CMK (cell line): Measurements from ENCODE around the gene TNFRSF18.

Experiments used
- DNase-seq: peaks from one replicate; pipeline ENCODE4 v3.0.0-alpha.2; 2010; ENCODE audit warnings: low read depth

The TNFRSF18 gene

DNA sequence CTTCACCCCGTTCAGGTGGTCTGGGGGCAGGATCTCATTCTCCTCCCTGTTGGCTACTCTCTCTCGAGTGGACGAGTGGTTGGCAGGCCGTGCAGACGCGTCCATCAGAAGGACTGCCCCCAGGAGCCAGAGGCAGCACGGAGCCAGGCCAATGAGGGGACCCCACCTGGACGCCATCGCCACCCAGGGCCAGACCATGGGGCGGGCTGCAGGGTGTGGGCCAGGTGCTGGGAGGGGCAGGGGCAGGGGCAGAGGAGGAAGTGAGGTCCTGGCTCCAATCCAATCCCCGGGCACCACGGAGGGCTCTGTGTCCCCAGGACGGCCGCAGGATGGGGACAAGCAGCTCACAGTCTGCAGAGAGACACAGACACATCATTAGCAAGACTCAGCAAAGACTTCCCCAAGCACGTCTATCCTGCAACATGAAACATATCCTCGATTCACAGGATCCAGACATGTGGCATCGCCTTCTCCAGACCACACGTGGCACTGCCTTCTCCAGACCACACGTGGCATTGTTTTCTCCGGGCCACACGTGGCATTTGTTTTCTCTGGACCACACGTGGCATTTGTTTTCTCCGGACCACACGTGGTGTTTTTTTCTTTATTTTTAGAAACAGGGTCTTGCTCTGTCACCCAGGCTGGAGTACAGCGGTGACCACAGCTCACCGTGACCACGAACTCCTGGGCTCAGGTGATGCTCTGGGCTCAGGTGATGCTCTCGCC is 22.4 kb upstream of the TNFRSF18 start:
- no peak for DNase-seq

DNA sequence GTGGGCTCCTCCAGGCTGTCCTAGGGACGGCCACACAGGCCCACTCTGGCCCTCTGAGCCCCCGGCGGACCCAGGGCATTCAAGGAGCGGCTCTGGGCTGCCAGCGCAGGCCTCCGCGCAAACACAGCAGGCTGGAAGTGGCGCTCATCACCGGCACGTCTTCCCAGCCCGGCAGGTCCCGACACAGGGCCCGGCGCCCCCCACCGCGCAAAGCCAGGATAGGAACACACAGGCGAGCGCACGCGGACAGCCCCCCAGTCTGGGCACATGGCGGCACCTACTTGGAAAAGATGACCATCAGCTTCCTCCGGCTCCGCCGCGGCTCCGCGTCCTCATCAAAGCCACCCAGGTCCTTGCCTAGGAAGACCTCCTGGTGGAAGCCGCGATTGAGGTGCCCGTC is 21.8 kb upstream of the TNFRSF18 start:
- no peak for DNase-seq

DNA sequence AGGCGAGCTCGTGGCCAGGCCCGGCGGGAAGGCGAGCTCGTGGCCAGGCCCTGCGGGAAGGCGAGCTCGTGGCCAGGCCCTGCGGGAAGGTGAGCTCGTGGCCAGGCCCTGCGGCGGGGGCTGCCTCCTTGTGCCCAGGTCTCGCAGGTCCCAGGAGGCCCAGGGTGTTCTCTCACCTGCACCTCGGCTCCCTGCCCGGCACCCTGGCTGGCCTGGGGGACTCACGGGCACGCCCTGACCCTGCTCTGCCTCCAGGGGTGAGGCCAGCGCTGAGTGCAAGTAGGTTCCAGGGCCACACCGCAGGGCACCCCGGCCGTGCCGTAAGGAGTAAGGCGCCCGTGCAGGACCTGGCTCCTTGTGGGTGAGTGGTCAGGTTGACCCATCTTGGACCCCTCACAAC is 21.0 kb upstream of the TNFRSF18 start:
- DNase-seq, result no peak

DNA sequence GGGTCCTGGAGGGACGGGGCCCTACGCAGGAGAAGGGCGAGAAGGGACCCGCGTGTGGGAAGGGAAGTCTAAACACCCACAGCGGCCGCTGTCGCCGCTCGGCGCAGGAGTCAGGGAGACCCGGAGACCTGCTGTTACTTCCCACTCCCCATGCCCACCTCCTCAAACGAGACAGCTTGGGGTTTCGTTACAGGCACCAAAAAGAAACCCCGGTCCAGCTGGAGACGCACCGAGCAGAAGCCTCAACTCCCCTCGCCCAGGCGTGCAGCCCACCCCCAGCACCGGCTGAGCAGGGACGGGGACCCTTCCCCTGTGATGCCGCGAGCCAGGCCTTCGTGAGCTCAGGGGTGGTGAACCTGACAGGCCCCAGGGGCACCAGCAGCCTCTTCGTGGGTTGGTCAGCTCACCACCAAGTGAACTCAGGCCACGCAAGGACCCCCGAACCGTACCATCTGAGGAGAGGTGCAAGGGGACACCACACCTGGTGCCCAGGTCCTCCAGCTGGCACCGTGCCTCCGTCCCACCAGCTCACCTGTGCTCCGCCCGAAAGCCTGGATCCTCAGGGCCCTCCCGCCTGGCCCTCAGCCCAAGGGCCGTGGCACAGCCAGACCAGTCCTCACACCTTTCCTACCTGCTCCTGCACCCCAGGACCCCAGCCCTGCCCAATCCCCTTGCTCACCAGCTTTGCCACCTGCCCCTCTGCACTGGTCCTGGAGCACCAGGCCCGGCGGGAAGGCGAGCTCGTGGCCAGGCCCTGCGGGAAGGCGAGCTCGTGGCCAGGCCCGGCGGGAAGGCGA is 20.4 kb upstream of the TNFRSF18 start:
- DNase-seq, result no peak

DNA sequence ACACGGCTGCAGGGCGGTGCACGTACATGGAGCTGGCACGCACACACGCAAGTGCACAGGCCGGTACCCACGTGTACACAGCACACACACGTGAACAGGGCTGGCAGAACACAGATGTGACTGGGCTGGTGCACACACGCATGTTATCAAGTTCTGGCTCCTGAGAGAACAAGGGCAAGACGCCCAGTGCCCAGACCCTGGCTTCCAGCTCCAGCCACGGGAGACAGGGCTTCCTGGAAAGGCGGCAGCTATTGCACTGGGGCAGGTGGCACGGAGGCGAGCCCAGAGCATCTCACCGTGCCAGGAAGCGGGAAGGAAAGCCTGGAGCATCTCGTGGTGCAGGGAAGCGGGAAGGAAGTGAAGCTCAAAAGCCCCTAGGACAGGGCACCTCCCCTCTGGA is 19.5 kb upstream of the TNFRSF18 start:
- DNase-seq, result no peak

DNA sequence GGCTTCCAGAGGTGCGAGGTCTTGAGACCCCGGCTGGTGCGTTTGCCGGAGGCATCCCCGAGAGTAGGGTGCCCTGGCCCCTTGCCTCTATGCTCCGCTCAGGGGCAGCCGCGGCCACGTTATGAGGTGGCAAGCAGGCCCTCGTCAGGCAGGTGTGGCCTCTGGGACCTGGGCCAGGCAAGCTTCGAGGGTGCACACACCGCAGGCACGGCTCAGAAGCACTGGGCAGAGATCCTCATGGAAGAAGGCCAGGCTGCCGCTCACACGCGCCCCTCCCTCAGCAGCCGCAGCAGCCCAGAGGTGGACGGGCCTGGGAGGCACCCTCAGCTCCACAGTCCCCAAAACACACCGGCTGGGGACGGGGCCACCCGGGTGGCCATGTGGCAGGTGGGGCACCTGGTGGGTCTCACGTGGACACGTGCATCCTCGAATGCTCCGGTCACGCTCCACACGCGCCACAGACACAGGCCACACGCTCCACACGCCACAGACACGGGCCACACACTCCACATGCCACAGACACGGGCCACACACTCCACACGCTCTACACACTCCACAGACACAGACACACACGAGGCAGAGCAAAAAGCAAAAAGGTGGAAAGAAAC is 18.9 kb upstream of the TNFRSF18 start:
- no peak for DNase-seq

DNA sequence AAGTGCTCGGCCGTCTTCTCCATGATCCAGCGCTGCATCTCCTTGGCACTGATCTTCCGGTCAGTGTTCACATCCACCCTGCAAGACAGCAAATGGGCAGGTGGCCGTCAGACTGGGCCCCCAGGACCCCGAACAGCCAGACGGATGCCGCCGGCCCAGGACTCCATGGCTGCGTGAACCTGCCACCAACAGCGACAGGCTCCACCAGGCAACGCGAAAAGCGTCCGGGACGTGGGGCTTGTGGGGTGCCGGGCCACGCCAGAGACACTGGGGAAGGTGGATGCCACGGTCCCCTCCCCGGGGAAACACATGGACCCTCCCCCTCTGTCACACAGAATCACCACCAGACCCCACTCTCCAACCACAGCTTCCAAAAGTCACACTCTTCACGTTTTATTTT is 17.5 kb upstream of the TNFRSF18 start:
- DNase-seq, result no peak

DNA sequence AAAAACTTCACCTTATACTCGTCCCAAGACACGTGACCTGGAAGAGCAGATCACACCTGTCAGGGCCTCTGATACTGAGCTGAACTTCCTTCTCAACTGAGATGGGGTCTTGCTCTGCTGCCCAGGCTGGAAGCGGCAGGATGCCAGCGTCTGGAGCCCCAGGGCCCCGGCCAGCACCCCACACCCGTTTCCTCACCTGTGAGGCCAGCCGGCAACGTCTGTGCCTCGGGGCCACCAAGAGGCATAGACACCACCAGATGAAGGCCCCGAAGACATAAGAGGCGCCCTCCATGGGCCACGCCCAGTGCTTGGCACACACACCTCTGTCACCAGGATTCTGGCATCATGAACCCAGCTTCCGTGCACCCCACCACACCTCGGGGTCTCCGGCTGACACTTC is 16.9 kb upstream of the TNFRSF18 start:
- DNase-seq, result no peak

DNA sequence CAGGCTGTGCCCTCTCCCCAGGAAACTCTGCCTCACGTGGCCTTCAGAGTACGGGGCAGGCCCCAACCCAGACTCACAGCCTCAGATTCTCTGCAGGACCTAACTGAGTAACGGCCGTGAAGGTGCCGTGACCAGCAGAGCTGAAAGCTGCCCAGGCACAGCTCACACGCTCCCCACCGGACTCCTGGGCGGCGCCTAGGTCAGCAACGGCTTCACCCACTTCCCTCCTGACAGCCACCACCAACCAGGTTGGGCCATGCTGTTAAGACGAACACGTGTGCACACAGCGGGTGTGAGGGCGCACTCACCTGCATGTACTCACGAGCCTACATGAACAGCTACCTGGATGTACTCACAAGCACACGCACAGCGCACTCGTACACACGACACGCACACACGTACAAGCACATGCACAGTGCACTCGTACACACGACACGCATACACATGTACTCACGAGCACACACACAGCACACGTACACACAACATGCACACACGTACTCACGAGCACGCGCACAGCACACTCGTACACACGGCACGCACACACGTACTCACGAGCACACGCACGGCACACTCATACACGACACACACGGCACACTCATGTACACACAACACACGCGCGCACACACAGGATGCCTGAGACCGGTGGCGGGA is 16.3 kb upstream of the TNFRSF18 start:
- no peak for DNase-seq

DNA sequence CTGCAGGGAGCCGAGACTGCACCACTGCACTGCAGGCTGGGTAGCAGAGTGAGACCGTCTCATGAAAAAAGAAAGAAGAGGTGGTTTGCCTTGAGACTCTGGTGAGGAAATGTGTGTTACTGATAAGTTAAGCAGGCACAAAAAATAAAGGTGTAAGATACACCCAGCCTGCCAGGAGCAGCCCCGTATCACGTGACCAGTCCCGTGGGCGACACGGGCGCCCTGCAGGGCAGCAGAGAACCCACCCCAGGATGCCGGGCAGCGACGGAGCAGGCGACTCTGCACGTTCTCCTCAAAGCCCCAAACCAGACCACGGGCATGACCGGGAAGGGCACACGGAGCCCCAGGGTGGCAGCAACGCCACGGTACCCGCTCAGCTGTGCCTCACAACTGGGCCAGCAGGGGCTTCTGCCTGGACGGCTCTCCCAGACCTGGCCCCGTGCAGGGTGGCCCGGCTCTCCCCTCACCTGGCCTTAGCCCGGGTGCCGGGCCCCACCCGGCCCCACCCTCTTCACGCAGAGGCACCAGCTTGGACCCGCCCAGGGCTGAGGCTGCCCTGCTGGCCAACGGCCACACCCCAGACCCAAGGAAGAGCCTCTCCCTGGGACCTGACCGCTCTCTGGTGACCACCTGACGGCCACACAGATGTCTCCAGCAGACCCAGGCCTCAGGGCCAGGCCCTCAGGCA is 15.6 kb upstream of the TNFRSF18 start:
- DNase-seq, result no peak

DNA sequence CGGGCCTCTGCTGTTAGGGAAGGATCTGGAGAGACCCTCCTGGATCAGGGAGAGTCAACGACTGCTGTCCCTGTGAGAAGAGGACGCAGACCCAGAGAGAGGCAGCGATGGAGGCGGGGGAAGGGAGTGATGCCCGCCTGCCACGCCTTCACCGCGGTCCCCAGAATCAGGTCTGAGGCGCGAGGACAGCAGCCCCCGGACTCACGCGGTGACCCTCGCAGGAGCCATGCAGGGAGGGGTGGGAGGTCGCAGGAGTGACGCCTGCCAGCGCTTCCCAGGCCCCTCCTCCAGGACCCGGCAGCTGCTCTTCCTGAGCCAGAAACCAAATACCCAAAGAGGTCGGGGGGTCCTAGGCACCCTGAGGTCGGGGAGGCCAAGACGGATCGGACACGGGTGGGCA is 13.8 kb upstream of the TNFRSF18 start:
- no peak for DNase-seq

DNA sequence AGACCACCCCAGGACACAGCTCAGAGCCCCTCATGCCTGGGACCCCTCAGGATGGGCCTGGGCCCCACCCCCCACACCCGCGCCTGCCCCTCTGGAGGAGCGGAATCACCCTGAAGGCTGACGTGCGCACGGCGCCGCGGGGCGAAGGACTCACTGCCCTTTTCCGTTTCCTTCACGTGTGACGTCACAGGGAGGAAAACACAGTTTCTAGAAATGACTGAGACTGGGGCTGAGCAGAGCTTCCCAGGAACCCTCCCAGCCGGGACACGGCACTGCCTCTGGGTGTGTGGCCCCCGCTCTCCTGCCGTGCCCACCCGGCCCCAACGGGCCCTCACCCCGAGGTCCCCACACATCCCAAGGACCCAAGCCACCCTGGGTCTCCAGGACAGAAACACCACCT is 12.9 kb upstream of the TNFRSF18 start:
- DNase-seq, result no peak

DNA sequence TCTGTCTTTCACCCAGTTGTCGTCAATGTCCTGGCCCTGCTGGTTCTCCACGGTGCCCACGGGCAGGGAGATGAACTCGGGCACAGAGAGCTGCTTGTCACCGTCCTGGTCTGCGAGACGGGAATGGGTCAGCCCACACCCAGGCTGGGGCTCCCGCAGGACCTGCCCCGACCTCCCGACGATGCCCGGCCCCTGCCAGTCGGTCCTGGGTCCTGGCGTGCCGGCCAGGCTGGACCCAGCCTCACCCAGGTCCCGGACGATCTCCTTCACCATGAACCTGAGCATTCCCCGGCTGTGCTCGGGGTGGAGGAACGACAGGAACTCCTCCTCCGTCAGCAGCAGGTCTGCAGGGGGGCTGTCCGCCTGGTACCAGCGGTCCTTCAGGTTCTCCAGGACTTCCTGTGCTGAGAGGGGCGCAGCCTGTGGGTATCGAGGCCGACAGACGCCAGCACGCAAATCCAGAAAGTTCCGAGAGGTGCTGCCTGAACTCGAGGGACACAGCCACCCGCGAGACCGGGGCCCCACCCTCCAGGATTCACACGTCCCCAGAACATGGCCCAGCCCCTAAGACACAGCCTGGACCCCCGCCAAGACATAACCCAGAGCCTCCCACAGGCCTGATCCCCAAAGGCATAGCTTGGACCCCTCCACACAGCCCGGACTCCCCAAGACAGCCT is 12.3 kb upstream of the TNFRSF18 start:
- no peak for DNase-seq

DNA sequence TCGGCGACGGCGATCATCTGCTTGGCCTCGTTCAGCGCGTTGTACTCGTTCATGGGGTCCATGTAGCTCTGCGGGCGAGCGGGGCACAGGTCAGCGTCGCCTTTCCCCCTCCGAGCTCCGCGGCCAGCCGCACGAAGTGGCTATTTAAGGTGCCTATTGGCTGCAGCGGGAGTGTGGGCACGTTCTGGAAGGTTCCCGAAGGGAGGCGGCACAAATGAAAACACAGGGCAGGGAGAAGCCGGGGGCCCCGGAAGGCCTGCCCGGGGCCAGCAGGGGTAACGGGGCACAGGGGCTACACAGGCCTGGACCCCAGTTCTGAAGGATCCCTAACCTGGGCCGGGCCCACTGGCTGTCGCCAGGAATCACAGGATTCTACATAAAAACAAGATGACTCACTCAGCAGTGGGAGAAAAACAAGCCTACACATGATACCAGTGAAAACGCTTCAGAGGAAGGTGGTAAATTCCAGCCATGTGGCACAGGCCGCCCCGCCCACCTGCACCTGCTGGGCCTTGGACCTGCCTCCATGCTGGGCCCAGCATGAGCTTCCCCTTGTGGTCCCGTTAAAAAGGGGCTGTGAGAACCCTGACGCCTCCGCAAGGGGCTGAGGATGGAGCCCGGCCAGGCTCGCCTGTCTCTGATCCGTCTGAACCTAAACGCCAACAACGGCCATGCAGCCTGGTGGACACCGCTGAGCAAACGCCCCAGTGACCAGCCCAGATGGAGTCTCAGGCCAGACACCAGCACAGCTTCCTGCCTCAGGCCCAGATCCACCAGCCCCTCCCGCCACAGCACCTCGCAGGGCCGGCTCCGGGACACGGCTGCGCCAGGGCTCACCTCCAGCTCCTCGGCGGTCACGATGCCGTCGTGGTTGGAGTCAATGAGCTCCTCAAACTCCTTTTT is 11.5 kb upstream of the TNFRSF18 start:
- no peak for DNase-seq

DNA sequence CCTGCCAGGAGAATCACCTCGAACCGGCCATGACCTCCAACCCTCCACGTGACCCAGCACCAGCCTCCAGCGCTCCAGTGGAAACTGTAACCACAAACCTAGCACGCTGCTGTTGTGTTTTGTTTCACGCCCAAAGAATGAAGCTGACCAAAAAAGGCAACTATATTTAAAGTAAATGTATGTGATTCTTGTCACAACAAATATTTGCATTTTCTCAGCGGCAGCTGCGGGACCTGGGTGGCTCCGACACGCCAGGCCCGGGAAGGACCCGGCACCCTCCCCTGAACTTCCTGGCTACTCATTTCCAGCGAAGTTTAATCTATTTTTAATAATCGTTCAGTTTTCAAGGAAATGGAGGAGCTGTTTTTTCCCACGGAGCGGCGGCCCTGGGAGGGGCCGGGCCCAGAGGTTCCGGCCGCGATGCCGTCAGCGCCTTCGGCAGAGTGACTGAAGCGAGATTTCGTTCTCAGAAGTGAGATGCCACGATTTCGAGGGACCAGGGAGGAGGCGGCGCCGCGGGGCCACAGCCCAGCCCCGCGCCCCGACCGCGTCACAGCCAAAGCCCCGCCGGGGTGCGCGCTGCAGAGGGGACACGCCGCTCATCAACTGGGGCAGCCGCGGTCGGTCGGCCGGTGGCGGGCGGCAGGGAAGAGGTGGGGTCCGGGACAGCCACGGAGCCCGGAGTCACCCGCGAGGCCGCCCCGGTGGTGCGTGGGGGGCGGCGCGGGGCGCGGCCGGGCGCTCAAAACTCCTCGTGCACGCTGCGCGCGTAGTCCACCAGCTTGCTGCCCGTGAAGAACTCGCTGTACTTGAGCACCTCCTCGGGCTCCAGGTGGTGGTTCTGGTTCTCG is 10.6 kb upstream of the TNFRSF18 start:
- DNase-seq, result no peak

DNA sequence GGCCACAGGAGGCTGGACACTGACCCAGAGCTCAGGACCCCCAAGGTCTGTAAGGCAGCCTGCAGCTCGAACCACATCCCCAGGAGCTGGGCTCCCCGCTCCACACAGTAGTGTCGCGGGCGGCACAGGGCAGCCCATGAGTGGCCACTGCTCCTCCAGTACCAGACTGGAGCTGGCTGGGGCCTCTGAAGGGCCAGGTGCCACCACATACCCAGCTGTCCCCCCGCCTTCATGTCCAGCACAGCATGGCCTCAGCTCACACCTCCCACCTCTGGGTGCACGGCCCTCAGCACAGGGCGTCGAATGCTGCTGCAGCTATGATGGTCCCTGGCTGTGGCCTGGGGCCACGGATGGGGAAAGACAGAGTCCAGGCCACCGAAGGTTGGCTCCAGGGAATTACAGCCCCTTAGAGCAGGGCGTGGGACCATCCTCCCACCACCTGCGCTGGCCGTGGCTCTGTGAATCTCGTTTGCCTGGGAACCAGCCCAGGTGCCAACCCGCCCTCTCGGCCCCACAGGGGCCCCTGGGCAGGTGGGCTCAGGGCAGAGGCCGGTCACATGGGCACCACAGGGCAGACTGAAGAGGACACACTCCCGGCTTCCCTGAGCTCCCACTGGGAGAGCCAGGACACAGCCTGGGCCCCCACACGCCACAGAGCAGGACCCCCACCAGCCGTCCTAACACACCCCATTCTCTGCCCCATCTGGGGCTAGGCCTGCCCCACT is 9.7 kb upstream of the TNFRSF18 start:
- no peak for DNase-seq

DNA sequence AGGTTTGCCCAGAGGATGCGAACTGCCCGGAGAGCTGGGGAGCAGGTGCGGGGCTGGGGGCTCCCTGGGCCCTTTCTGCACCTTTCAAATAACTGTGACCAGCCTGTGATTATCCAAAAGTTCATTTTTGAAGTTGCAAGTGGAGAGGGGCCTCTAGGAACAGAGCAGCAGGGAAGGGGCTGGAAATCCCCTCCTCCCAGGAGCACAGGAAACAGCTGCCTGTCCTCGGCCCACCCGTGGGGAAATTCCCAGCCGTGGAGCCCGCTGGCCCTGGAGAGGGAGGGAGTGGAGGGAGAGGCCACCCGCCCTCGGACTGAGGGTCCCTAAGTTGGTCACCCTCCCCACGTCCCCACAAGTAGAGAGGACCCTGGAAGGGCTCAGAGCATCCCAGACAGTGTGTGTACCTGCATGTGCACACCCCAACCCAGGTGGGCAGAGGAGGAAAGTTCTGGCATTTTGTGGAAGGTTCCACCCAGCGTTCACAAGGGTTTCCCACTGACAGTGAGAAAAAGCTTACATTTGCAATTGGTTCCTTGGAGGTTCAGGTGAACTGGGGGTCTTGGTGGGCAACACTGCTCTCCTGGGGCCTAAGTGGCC is 8.8 kb upstream of the TNFRSF18 start:
- no peak for DNase-seq
